GM10266 (cell line): ENCODE data around the gene TMEM255B.

Experiments used
- DNase-seq: peaks from one replicate; pipeline ENCODE4 v3.0.0; 2012; ENCODE audit errors: extremely low spot score
- TF ChIP-seq, protein P1 (sequence below): IDR thresholded peaks from 2 replicates; pipeline ENCODE4 v1.5.1; 2012; ENCODE audit warnings: mild to moderate bottlenecking, low read depth; ENCODE audit not compliant: control insufficient read depth, insufficient read depth; ENCODE audit errors: missing control alignments

Gene TMEM255B

DNA sequence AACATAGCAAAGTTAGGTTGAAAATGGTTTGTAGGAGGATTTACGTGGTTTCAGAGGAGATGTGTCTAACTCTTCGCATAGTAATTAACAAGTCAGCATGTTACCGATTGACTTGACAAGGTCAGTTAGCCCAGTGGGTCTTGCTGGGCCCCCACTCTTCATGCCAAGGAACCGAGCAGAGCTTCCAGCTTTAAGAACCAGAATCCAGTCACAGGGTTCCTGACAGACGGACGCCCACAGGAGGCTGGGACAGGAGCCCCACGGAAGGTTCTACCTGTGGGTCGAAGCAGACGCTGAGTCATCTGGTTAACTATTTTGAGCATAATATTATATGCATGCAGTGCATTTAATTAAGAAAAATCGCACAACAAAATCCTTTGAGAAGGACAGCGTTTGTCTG lies 3.5 kb downstream of the TMEM255B start:
- TF ChIP-seq, protein P1, sequence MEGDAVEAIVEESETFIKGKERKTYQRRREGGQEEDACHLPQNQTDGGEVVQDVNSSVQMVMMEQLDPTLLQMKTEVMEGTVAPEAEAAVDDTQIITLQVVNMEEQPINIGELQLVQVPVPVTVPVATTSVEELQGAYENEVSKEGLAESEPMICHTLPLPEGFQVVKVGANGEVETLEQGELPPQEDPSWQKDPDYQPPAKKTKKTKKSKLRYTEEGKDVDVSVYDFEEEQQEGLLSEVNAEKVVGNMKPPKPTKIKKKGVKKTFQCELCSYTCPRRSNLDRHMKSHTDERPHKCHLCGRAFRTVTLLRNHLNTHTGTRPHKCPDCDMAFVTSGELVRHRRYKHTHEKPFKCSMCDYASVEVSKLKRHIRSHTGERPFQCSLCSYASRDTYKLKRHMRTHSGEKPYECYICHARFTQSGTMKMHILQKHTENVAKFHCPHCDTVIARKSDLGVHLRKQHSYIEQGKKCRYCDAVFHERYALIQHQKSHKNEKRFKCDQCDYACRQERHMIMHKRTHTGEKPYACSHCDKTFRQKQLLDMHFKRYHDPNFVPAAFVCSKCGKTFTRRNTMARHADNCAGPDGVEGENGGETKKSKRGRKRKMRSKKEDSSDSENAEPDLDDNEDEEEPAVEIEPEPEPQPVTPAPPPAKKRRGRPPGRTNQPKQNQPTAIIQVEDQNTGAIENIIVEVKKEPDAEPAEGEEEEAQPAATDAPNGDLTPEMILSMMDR = no peak
- no peak for DNase-seq

DNA sequence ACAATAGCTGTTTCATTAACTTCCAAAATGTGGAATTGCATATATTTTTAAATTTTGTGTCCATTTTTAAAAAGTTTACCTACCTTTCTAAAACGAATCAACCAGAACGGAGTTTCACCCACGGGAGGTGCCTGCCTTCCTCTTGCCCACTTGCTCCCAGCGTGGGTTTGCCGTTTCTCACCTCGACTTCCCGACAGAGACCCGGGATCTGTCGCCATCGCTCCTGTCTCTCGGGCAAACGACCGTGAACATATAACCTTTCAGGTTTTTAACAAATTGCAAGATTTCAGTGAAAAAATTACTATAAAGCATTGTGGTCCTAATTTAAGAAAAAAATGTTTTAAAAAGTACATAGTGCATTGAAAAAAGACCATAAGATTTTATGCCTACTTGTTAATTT lies 4.2 kb downstream of the TMEM255B start:
- TF ChIP-seq, protein P1 = no peak
- DNase-seq = no peak

DNA sequence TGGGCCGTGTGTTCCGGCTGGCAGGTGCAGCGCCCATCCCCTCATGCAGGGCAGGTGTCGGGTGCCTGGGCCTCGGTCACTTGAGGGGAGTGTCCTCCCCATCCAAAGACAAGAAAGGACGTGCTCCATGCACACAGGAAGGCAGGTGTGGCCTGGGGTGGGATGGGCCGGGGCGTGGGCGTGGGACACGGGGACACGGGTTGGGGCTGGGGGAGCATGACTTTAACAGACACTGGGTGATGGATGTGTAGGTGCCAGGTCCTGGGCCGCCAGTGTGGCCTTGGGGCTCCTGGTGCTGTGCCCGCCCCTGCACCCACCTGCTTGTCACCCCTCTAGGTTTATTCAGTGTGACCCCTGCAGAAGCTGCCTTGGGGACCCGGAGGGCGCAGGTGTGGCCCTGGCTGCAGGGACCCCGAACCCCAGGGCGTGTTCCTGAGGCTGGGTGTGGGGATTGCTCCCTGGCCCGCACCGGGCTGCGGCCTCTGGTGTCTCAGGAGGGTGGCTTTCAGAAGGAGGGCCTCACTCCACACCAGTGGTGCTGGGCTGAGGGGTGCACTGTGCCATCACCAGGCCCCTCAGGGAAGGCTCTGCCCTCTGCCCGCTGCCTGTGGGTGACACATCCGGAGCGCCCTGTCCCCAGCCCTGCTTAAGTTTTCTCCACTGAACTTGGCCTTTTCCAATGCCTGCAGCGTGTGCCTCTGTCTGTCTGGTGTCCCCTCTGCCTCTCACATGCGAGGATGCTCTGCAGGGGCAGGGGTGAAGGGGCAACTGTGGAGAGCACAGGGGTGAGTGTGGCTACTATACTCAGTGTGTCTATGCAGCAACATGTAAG lies 5.2 kb downstream of the TMEM255B start:
- no peak for DNase-seq
- TF ChIP-seq, protein P1 = no peak

DNA sequence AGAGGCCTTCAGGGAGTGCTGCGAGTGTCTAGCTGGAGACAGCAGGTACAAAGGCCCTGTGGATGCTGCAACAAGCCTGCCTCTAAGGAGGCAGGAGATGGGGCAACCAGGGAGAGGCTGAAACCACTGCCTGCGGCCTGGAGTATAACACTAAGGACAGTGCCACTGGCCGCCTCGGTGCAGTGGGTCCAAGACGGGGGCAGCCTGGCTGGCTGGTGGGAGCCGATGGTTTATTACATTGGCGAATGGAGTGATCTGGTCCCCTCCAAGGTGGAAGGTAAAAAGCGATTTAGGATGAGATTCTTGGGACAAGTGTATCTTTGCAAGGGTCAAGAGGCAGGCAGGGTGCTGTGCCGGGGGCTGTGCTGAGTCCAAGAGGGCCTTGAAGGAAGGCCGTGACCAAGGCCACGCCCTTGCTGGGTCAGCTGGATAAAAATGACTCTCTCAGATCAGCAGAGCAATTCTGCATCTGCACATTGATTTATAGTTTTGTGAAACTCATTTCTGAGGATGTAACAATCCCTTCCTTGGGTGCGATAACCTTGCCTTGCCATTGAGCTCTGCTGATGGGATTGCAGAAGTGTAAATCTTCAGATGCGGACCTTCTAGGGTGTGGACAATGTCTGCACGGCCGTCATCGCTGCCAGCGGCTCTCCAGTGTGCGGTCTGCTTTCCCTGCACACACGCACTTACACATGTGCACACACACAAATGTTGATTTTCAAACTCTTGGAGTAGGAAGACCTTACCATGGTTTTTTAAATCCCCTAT lies 6.0 kb downstream of the TMEM255B start:
- DNase-seq = no peak
- TF ChIP-seq, protein P1 = no peak

DNA sequence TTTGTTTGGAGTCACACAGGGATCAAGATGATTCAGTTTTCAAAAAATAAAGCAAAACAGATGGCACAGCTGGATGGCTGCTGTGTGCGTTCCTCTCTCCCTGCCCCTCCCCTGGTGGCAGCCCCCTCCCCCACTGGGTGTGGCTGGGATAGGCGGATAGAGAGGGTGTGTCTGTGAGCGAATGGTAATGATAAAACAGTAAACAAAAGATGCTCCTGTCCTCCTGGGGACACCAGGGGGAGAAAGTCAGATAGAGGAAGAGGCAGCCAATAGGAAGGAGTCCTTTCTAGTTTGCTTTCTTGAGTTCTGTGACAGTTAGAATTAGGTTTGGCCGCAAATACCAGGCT lies 6.5 kb downstream of the TMEM255B start:
- DNase-seq = no peak
- TF ChIP-seq, protein P1 = no peak

DNA sequence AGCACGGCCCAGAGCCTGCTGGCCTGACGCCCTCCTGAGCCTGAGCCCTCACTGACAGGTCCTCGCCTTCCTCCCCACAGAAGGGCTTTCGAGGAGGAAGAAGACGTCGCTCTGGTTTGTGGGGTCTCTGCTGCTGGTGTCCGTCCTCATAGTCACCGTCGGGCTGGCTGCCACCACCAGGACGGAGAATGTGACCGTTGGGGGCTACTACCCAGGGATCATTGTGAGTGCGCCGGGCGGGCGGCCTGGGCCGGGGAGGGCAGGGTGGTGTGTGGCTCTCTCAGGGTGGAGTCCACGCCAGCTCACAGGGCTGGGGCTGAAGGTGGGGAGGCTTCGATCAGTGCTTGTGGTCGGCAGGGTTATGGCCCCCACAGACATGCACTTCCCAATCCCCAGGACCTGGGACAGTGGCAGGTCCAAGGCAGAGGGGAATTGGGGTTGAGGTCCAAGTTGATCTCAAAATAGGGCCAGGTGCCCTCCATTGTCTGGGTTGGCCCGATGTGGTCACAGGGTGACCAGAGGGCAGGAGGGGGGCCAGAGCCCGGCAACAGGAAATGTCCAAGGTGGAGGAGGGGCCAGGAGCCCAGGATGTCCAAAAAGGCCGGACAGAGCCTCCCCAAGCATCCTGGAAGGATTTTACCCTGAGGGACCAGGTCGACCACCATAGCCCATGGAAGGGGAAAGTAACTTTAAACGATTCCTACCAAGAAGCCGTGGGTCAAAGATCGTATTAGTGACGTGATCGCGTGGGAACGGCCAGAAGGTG lies 7.2 kb downstream of the TMEM255B start:
- TF ChIP-seq, protein P1 = no peak
- no peak for DNase-seq
